GM12873 (cell line): ENCODE data around the gene DRD4.

Experiments used
- CTCF ChIP-seq: IDR thresholded peaks from 2 replicates; pipeline ENCODE4 v1.5.1; 2012; ENCODE audit warnings: low read depth, mild to moderate bottlenecking, moderate library complexity, low read length, control low read depth; ENCODE audit not compliant: insufficient read depth; ENCODE audit errors: missing control alignments

Gene DRD4

GRCh38 chr11:629237-629583 is 7.9 kb upstream of the DRD4 start:
- peak; percentile 10 for TF ChIP-seq CTCF

GRCh38 chr11:630871-631270 is 6.2 kb upstream of the DRD4 start:
- no peak for TF ChIP-seq CTCF

- no peak for TF ChIP-seq CTCF
Measured at GRCh38 chr11:635945-636510, 1.0 kb upstream of the DRD4 start.

- no peak for TF ChIP-seq CTCF
Measured at GRCh38 chr11:637333-637592, 194 bp downstream of the DRD4 start.

GRCh38 chr11:637593-638521 is 788 bp downstream of the DRD4 start:
- no peak for TF ChIP-seq CTCF

GRCh38 chr11:638631-639331 is 1.7 kb downstream of the DRD4 start:
- no peak for TF ChIP-seq CTCF

- TF ChIP-seq CTCF, result no peak
Measured at GRCh38 chr11:639332-639955, 2.4 kb downstream of the DRD4 start.
